ENCODE data around the gene RAB14.

The RAB14 gene

DNA sequence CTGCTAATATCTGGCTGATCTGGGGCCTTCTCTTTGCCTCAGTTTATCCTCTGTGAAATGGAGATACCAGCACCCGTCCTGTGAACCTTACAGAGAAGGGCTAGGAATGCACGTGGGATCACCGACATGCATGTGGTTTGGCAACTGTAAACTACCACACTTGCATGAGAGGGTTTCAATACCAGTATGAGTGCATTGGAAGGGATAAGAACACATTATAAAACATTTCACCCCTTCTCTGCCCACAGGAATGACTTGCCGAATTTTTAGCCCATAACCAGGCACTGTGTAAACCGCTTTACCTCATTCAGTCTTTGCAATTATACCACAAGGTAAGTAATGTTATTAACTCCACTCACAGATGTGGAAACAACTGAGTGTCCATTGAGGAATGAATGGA is 8.9 kb upstream of the RAB14 start:
- intact Hi-C loops (cut with micrococcal nuclease) = loop anchor here (5.0 kb wide), 3 partner anchors 87 to 192 kb away; partner anchors contain the start of gene STOM
- Mint-ChIP-seq H3K4me3 (no peak overlapping the region), H3K27ac (peak overlapping the region; percentile 41), H3K27me3 (no peaks in the 10 kb centered on the region), H3K4me1 (ENCODE audit: low read depth) (peaks cover 50% of the 10 kb centered on the region), H3K9me3 (no peaks in the 10 kb centered on the region), H3K36me3 (ENCODE audit: low read depth) (no peaks in the 10 kb centered on the region)

DNA sequence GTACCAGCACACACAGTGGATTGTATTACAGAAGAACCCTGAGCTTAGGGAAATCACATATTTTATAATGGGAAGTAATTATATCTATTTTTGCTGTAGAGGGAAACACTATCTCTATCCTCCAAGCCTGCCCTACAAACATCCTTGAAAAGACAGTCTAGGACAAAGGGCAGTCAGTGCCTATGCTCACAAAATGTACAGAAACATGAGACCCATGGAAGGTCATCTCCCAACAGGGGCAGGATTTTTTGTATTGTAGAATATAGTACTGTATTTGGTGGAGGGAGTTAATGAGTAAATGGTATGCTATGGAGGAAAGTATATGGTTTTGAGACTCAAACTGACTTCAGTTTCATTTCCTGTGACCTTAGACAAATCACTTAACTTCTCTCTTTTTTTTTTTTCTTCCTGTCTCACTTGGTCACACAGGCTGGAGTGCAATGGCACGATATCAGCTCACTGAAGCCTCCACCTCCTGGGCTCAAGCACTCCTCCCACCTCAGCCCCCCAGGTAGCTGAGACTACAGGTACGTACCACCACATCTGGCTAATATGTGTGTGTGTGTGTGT is 5.8 kb upstream of the RAB14 start:
- Mint-ChIP-seq H3K27me3 (no peaks in the 10 kb centered on the region), H3K4me3 (no peak overlapping the region), H3K9me3 (no peaks in the 10 kb centered on the region), H3K4me1 (ENCODE audit: low read depth) (peaks cover 53% of the 10 kb centered on the region), H3K27ac (peak overlapping the region; percentile 50), H3K36me3 (ENCODE audit: low read depth) (no peaks in the 10 kb centered on the region)
- intact Hi-C loops (cut with micrococcal nuclease) = no loop called here

- peaks cover 2% of the 10 kb centered on the region for H3K36me3 Mint-ChIP-seq (ENCODE audit: low read depth)
- H3K27me3 Mint-ChIP-seq = no peaks in the 10 kb centered on the region
- peaks cover 56% of the 10 kb centered on the region for H3K4me1 Mint-ChIP-seq (ENCODE audit: low read depth)
- no peak overlapping the region for H3K4me3 Mint-ChIP-seq
- intact Hi-C loops (cut with micrococcal nuclease) = no loop called here
- no peaks in the 10 kb centered on the region for H3K9me3 Mint-ChIP-seq
- H3K27ac Mint-ChIP-seq = peak overlapping the region; percentile 50
Observed at GRCh38 chr9:121206516-121207370, 5.1 kb upstream of the RAB14 start.

DNA sequence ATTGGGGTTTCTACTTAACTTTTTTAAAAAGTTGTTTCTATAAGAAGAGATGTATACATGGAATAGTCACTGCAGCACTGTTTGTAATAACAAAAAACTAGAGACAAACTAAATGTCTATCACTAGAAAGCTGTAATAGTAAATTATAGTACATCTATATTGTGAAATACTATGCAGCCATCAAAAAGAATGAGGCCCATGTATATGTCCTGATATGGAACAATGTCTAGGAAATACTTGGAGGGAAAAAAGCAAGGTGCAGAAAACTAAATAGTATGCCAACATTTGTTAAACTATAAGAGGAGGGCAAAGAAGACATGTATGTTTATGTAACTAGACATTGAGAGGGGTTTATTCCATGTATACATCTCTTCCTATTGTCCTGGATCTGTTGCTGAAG is 2.9 kb upstream of the RAB14 start:
- peaks cover 55% of the 10 kb centered on the region for H3K4me1 Mint-ChIP-seq (ENCODE audit: low read depth)
- H3K27ac Mint-ChIP-seq = no peak overlapping the region
- H3K4me3 Mint-ChIP-seq = no peak overlapping the region
- peaks cover 14% of the 10 kb centered on the region for H3K36me3 Mint-ChIP-seq (ENCODE audit: low read depth)
- no peaks in the 10 kb centered on the region for H3K27me3 Mint-ChIP-seq
- no peaks in the 10 kb centered on the region for H3K9me3 Mint-ChIP-seq
- intact Hi-C loops (cut with micrococcal nuclease) = no loop called here

DNA sequence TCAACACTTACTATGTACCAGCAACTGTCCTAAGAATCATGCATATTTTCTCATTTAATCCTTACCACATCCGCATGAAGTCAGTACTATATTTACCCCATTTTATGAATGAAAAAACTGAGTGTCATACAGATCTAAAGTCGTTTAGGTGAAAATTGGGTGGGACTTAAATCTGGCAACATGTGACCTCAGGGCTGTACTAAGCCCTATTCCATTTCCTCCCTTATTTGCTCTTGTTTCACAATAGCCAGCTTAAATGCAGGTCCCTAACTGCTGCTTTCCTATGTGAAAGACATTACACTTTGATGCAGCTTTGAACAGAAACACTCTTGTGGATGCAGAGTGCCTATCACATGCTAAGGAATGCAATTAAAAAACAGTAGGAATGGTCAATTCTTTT is 2.5 kb upstream of the RAB14 start:
- peaks cover 59% of the 10 kb centered on the region for H3K4me1 Mint-ChIP-seq (ENCODE audit: low read depth)

GRCh38 chr9:121201045-121201737 is 478 bp downstream of the RAB14 start:
- peak overlapping the region; percentile 93 for H3K4me3 Mint-ChIP-seq
- no peaks in the 10 kb centered on the region for H3K9me3 Mint-ChIP-seq
- peaks cover 57% of the 10 kb centered on the region for H3K4me1 Mint-ChIP-seq (ENCODE audit: low read depth)
- H3K36me3 Mint-ChIP-seq (ENCODE audit: low read depth) = peaks cover 14% of the 10 kb centered on the region
- H3K27ac Mint-ChIP-seq = peak overlapping the region; percentile 90
- intact Hi-C loops (cut with micrococcal nuclease) = no loop called here
- no peaks in the 10 kb centered on the region for H3K27me3 Mint-ChIP-seq

More for the DNA sequence above, 2.5 kb upstream of the RAB14 start:
- H3K27ac Mint-ChIP-seq = no peak overlapping the region
- H3K9me3 Mint-ChIP-seq = no peaks in the 10 kb centered on the region
- H3K4me3 Mint-ChIP-seq = no peak overlapping the region
- peaks cover 14% of the 10 kb centered on the region for H3K36me3 Mint-ChIP-seq (ENCODE audit: low read depth)
- intact Hi-C loops (cut with micrococcal nuclease) = no loop called here
- H3K27me3 Mint-ChIP-seq = no peaks in the 10 kb centered on the region

- intact Hi-C loops (cut with micrococcal nuclease) = no loop called here
- peak overlapping the region; percentile 90 for H3K27ac Mint-ChIP-seq
- H3K9me3 Mint-ChIP-seq = no peaks in the 10 kb centered on the region
- H3K4me1 Mint-ChIP-seq (ENCODE audit: low read depth) = peaks cover 66% of the 10 kb centered on the region
- no peaks in the 10 kb centered on the region for H3K27me3 Mint-ChIP-seq
- peaks cover 14% of the 10 kb centered on the region for H3K36me3 Mint-ChIP-seq (ENCODE audit: low read depth)
- H3K4me3 Mint-ChIP-seq = peak overlapping the region; percentile 93
Observed at GRCh38 chr9:121200356-121200755, 1.3 kb downstream of the RAB14 start.

DNA sequence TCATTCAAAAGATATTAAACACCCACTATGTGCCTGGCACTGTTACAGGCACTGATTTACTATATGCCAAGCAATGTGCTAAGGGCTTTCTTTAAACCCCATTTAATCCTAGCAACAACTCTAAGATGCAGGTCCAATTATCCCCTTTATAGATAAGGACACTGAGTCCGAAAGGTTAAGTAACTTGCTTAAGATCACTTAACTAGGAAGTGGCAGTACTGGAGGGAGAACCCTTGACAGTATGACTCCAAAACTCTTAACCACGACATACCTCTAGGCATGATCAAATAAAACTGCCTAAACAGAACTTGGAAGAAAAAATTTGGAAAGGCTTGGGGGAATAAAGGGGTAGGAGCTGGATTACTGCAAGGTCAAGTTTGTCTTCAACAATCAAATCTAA is 1.7 kb downstream of the RAB14 start:
- peaks cover 70% of the 10 kb centered on the region for H3K4me1 Mint-ChIP-seq (ENCODE audit: low read depth)
- H3K27ac Mint-ChIP-seq = peak overlapping the region; percentile 25
- peaks cover 14% of the 10 kb centered on the region for H3K36me3 Mint-ChIP-seq (ENCODE audit: low read depth)
- intact Hi-C loops (cut with micrococcal nuclease) = no loop called here
- H3K27me3 Mint-ChIP-seq = no peaks in the 10 kb centered on the region
- no peaks in the 10 kb centered on the region for H3K9me3 Mint-ChIP-seq
- H3K4me3 Mint-ChIP-seq = peak overlapping the region; percentile 93

GRCh38 chr9:121198512-121199042 is 3.1 kb downstream of the RAB14 start:
- peak overlapping the region; percentile 40 for H3K4me3 Mint-ChIP-seq
- H3K9me3 Mint-ChIP-seq = no peaks in the 10 kb centered on the region

DNA sequence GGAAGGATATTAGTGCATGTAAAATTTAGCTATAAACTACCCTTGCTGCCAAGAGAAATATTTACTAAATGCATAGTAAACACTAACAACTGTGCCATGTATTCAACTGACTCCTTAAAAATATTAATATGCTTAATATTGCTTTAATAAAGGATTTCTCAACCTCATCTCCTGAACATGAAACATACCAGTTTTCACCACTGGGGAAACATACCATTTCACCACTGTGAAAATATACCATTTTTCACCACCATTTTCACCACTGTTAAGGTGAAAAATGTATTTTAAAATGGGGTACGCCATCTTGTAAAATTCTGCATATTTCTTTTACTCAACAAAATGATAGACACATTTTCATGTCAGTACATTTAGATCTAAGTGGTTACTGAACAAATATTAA is 4.5 kb downstream of the RAB14 start:
- H3K27me3 Mint-ChIP-seq = no peaks in the 10 kb centered on the region
- H3K4me1 Mint-ChIP-seq (ENCODE audit: low read depth) = peaks cover 62% of the 10 kb centered on the region
- no peaks in the 10 kb centered on the region for H3K9me3 Mint-ChIP-seq
- peaks cover 14% of the 10 kb centered on the region for H3K36me3 Mint-ChIP-seq (ENCODE audit: low read depth)
- intact Hi-C loops (cut with micrococcal nuclease) = no loop called here
- H3K27ac Mint-ChIP-seq = no peak overlapping the region
- no peak overlapping the region for H3K4me3 Mint-ChIP-seq

More at GRCh38 chr9:121198512-121199042, 3.1 kb downstream of the RAB14 start:
- Mint-ChIP-seq H3K36me3 (ENCODE audit: low read depth) (peaks cover 14% of the 10 kb centered on the region), H3K27ac (no peak overlapping the region), H3K27me3 (no peaks in the 10 kb centered on the region), H3K4me1 (ENCODE audit: low read depth) (peaks cover 70% of the 10 kb centered on the region)
- intact Hi-C loops (cut with micrococcal nuclease) = no loop called here

- intact Hi-C loops (cut with micrococcal nuclease) = no loop called here
- Mint-ChIP-seq H3K4me3 (no peak overlapping the region), H3K36me3 (ENCODE audit: low read depth) (peaks cover 8% of the 10 kb centered on the region), H3K9me3 (no peaks in the 10 kb centered on the region), H3K4me1 (ENCODE audit: low read depth) (peaks cover 62% of the 10 kb centered on the region), H3K27me3 (no peaks in the 10 kb centered on the region), H3K27ac (no peak overlapping the region)
Observed at GRCh38 chr9:121196389-121196788, 5.3 kb downstream of the RAB14 start.

DNA sequence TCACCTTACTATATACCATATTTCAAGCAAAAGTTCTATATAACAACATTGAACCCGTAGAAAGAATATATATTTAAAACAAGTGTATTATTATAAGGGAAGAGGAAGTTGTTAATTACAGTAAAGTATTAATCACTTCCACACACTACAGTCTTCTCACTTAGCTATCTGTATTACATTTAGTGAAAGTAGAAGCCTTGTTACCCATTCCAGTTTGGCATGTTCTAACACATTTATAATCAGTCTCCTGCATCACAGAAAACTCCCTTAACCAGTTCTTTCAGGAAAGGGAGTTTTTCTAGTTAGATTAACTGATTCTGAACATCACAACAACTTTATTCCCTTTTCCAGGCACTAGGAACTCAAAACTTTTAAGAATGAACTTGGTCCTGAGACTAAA is 6.9 kb downstream of the RAB14 start:
- intact Hi-C loops (cut with micrococcal nuclease) = no loop called here
- no peak overlapping the region for H3K27ac Mint-ChIP-seq
- H3K4me1 Mint-ChIP-seq (ENCODE audit: low read depth) = peaks cover 64% of the 10 kb centered on the region
- H3K27me3 Mint-ChIP-seq = no peaks in the 10 kb centered on the region
- H3K4me3 Mint-ChIP-seq = no peak overlapping the region
- peaks cover 10% of the 10 kb centered on the region for H3K36me3 Mint-ChIP-seq (ENCODE audit: low read depth)
- H3K9me3 Mint-ChIP-seq = no peaks in the 10 kb centered on the region

- Mint-ChIP-seq H3K27me3 (no peaks in the 10 kb centered on the region), H3K4me1 (ENCODE audit: low read depth) (peaks cover 51% of the 10 kb centered on the region), H3K27ac (no peak overlapping the region), H3K36me3 (ENCODE audit: low read depth) (peaks cover 13% of the 10 kb centered on the region), H3K4me3 (no peak overlapping the region), H3K9me3 (no peaks in the 10 kb centered on the region)
- intact Hi-C loops (cut with micrococcal nuclease) = no loop called here
Observed at GRCh38 chr9:121192959-121193640, 8.6 kb downstream of the RAB14 start.
